SK-N-MC (cell line): ENCODE measurements around the gene RBM20.

Source experiments
- DNase-seq: peaks from one replicate; pipeline ENCODE4 v3.0.0-alpha.2; 2011; ENCODE audit warnings: low read depth, low spot score
- H3K27ac ChIP-seq: fragments of 200-600 bp; sonication (generic); 2 replicates; pipeline ENCODE4 v1.5.1; 2016; ENCODE audit warnings: mixed run types
- H3K36me3 ChIP-seq: fragments of 200-600 bp; sonication (generic); 2 replicates; pipeline ENCODE4 v1.6.1; 2017; ENCODE audit warnings: antibody characterized with exemption, low read length, mixed read lengths; ENCODE audit not compliant: insufficient read depth
- H3K4me3 ChIP-seq: fragments of 200-600 bp; sonication (generic); 2 replicates; pipeline ENCODE4 v1.5.1; 2016
- H3K9ac ChIP-seq: fragments of 200-600 bp; sonication (generic); 2 replicates; pipeline ENCODE4 v1.8.0; 2017; ENCODE audit warnings: mixed run types, mixed read lengths; ENCODE audit not compliant: insufficient read length
- H3K9me3 ChIP-seq: fragments of 200-600 bp; sonication (generic); 2 replicates; pipeline ENCODE4 v1.6.1; 2017; ENCODE audit warnings: low read depth, mild to moderate bottlenecking, antibody characterized with exemption, low read length, moderate library complexity, mixed read lengths
- EZH2 ChIP-seq: fragments of 200-600 bp; sonication (generic); IDR thresholded peaks from one replicate; pipeline ENCODE4 v1.6.1; 2017; ENCODE audit warnings: antibody characterized with exemption
- FOXP2 ChIP-seq: optimal IDR thresholded peaks from 2 replicates; pipeline ENCODE3; 2011; ENCODE audit warnings: mild to moderate bottlenecking, moderate library complexity; ENCODE audit not compliant: insufficient read depth; ENCODE audit errors: extremely low read length, control extremely low read depth
- POLR2AphosphoS5 ChIP-seq: IDR thresholded peaks from 2 replicates; pipeline ENCODE4 v1.6.1; 2012; ENCODE audit warnings: mild to moderate bottlenecking, low read depth, low read length, borderline replicate concordance

Gene RBM20

GRCh38 chr10:110820321-110820814 is 176.2 kb downstream of the RBM20 start:
- no peak overlapping the region for H3K9ac ChIP-seq
- no peak for DNase-seq
- no peak overlapping the region for H3K4me3 ChIP-seq
- TF ChIP-seq POLR2AphosphoS5 (no peak), FOXP2 (no peak), EZH2 (no peak)
- no peaks in the 10 kb centered on the region for H3K9me3 ChIP-seq
- no peak overlapping the region for H3K27ac ChIP-seq
- H3K36me3 ChIP-seq: no peaks in the 10 kb centered on the region

GRCh38 chr10:110821508-110821907 is 177.4 kb downstream of the RBM20 start:
- DNase-seq: no peak
- Histone ChIP-seq H3K36me3 (no peaks in the 10 kb centered on the region), H3K9me3 (no peaks in the 10 kb centered on the region), H3K9ac (no peak overlapping the region), H3K27ac (no peak overlapping the region), H3K4me3 (no peak overlapping the region)
- TF ChIP-seq POLR2AphosphoS5: no peak
- TF ChIP-seq FOXP2: no peak
- TF ChIP-seq EZH2: no peak

DNA sequence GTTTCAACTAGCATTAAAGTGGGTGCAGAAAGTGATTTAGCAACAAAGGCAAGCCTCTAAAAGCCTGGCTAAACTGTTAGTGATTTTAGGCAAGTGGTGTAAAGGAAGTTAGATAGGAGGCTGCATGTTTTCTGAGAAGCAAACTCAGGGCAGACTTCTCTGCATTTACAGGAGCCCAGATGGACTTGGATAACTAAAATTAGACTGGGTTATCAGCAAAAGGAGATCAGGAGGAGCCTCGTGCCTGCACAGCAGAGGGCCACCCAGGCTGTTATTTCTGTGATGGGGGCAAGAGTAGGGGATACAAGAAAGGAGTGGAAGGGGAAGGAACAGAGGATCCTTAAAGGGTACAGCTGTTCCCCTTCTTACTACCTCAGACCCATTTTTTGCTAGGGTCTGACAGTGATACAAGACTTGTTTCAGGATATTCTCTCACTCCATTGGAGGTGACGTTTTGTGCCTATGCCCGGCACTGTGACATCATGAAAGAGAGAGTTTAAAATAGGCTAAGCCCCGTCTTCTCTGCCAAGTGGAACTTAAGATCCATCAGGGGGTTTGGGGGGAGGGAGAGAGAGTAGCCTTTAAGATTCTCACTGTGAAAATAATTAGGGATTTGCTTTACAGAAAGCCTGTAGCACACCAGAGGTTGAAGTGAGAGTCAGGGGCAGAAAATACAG is 178.0 kb downstream of the RBM20 start:
- TF ChIP-seq FOXP2 (no peak), POLR2AphosphoS5 (no peak), EZH2 (no peak)
- Histone ChIP-seq H3K36me3 (no peaks in the 10 kb centered on the region), H3K9me3 (no peaks in the 10 kb centered on the region), H3K9ac (no peak overlapping the region), H3K27ac (no peak overlapping the region), H3K4me3 (no peak overlapping the region)
- no peak for DNase-seq

DNA sequence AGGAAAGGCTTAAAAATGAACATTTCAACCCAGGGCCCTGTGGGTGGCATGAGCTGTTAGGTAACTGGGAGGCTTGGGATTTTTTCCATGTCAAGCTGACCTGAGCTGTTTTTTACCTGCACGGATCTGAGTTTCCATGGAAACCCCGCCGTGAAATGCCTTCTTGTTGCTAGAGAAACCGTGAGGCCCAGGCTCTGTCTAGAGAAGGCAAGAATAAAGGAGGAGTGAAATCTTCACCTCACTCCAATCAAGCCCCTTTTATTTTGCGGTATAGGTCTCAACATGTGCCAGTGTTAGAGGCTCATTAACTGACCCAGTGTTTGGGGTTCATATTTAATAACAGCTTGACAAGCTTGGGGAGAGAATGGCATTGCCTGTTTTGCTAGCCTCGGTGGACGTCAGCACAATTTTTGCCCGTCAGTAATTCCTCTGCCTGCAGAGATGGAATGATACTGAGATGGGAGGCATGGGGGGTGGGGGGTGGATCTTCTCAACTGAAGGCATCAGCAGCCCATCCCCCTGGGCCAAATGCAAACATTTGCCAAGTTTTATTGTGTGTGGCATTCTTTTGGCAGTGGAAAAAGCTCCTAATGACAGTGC is 178.7 kb downstream of the RBM20 start:
- Histone ChIP-seq H3K27ac (no peak overlapping the region), H3K4me3 (no peak overlapping the region), H3K36me3 (no peaks in the 10 kb centered on the region), H3K9me3 (no peaks in the 10 kb centered on the region), H3K9ac (no peak overlapping the region)
- TF ChIP-seq FOXP2 (no peak), EZH2 (no peak), POLR2AphosphoS5 (no peak)
- DNase-seq: no peak

DNA sequence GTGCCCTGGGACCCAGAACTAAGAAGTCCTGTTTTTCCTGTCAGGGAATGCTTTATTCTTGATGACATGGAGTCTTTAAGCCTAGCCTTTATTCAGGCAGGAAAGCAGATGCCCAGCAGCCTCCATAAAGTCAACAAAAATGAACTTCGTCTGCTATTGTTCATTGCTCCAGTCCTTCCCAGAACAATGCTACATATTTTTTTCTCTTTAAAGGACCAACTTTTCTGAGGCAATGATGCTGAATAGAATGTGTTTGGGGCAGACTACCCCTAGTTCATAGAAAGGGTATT is 180.0 kb downstream of the RBM20 start:
- TF ChIP-seq EZH2 (no peak), FOXP2 (no peak), POLR2AphosphoS5 (no peak)
- no peaks in the 10 kb centered on the region for H3K36me3 ChIP-seq
- no peak for DNase-seq
- no peaks in the 10 kb centered on the region for H3K9me3 ChIP-seq
- H3K4me3 ChIP-seq: no peak overlapping the region
- H3K27ac ChIP-seq: no peak overlapping the region
- no peak overlapping the region for H3K9ac ChIP-seq

GRCh38 chr10:110824660-110825059 is 180.5 kb downstream of the RBM20 start:
- no peaks in the 10 kb centered on the region for H3K36me3 ChIP-seq
- H3K9me3 ChIP-seq: no peaks in the 10 kb centered on the region
- TF ChIP-seq FOXP2 (no peak), POLR2AphosphoS5 (no peak), EZH2 (no peak)
- H3K4me3 ChIP-seq: no peak overlapping the region
- DNase-seq: no peak
- H3K9ac ChIP-seq: no peak overlapping the region
- H3K27ac ChIP-seq: no peak overlapping the region

DNA sequence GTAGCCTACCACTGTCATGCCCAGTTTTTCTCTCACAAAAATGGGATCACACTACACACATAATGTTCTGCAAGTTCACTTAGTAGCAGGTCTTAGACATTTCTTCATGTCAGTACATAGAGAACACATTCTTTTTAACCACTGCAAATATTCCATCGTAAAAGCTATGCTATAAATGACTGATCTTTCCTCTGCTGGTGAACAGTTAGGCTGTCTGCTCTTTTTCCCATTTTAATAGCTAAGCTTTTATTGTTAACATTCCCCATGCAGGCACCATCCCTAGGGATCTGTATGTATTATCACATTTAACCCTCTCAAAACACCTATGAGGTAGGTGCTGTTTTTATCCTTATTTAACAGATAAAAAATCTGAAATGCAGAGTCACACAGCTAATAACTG is 181.4 kb downstream of the RBM20 start:
- Histone ChIP-seq H3K27ac (no peak overlapping the region), H3K36me3 (no peaks in the 10 kb centered on the region)

DNA sequence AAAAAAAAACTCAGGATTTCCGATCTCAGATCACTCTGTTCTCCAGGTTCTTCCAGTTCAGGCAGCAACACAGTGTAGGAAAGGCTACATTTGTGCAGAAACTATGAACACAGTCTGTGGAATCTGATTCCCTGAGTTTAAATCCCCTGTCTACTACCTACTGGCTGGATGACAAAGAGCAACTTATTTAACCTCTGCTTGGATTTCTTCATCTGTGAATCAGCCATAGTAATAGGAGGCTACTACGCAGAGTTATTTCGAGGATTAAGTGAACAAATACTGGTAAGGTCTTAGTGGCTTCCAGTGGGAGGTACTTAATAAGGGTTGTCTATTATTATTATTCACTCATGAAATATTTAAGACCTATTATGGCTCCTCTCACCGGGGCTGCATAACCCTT is 183.3 kb downstream of the RBM20 start:
- no peak overlapping the region for H3K9ac ChIP-seq
- no peak overlapping the region for H3K4me3 ChIP-seq
- TF ChIP-seq EZH2 (no peak), FOXP2 (no peak), POLR2AphosphoS5 (no peak)
- H3K9me3 ChIP-seq: no peaks in the 10 kb centered on the region
- no peak overlapping the region for H3K27ac ChIP-seq
- no peaks in the 10 kb centered on the region for H3K36me3 ChIP-seq
- DNase-seq: no peak

More for the DNA sequence above, 181.4 kb downstream of the RBM20 start:
- no peak for DNase-seq
- Histone ChIP-seq H3K9me3 (no peaks in the 10 kb centered on the region), H3K9ac (no peak overlapping the region), H3K4me3 (no peak overlapping the region)
- no peak for TF ChIP-seq EZH2
- no peak for TF ChIP-seq POLR2AphosphoS5
- no peak for TF ChIP-seq FOXP2

DNA sequence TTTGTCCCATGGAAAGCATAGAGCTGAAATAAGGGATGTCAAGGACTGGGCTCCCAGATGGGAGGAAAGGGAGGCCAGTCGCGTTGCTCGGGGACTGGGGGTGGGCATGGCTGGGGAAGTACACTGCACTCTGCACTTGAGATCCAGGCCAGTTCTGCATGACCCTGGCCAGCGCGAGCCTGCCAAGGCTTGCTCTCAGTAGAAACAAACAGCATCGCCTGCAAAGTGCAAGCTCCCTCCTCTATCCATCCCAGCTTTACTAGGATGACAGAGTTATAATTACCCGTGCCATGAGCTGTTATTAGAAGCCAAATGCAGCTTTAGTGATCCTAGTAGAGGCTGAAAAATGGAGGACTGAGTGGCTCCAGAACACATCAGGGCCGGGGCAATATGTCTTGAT is 183.7 kb downstream of the RBM20 start:
- H3K9me3 ChIP-seq: no peaks in the 10 kb centered on the region
- no peaks in the 10 kb centered on the region for H3K36me3 ChIP-seq
- H3K27ac ChIP-seq: no peak overlapping the region
- TF ChIP-seq POLR2AphosphoS5 (no peak), FOXP2 (no peak), EZH2 (no peak)
- no peak for DNase-seq
- H3K4me3 ChIP-seq: no peak overlapping the region
- no peak overlapping the region for H3K9ac ChIP-seq
